Measurements from ENCODE around the gene CIDEA.

- TF ChIP-seq CTCF (IDR thresholded peaks at IDR 0.05) (no peak), ZFX (IDR thresholded peaks at IDR 0.05; ENCODE audit: borderline replicate concordance) (no peak)
Observed at GRCh38 chr18:12287131-12287681, 33.0 kb downstream of the CIDEA start.
